KMS-11 (cell line): ENCODE results near the gene RPL19.

Source experiments
- H2AFZ ChIP-seq: fragments of 200-600 bp; sonication (generic); 2 replicates; pipeline ENCODE4 v1.6.1; 2016; ENCODE audit warnings: antibody characterized with exemption, mixed run types, low read depth
- H3K27ac ChIP-seq: fragments of 200-600 bp; sonication (generic); 2 replicates; pipeline ENCODE4 v1.6.1; 2016; ENCODE audit warnings: mild to moderate bottlenecking, mixed run types
- H3K27me3 ChIP-seq: fragments of 200-600 bp; sonication (generic); 2 replicates; pipeline ENCODE4 v1.6.1; 2017; ENCODE audit warnings: mild to moderate bottlenecking, low read depth, mixed run types, moderate library complexity; ENCODE audit not compliant: insufficient read depth
- H3K36me3 ChIP-seq: fragments of 200-600 bp; sonication (generic); 2 replicates; pipeline ENCODE4 v1.6.1; 2017; ENCODE audit warnings: mild to moderate bottlenecking, mixed run types; ENCODE audit not compliant: insufficient read depth
- H3K4me1 ChIP-seq: fragments of 200-600 bp; sonication (generic); 2 replicates; pipeline ENCODE4 v1.6.1; 2016; ENCODE audit warnings: mild to moderate bottlenecking, low read depth, mixed run types; ENCODE audit not compliant: poor library complexity, severe bottlenecking
- H3K4me2 ChIP-seq: fragments of 200-600 bp; sonication (generic); 2 replicates; pipeline ENCODE4 v1.7.0; 2016; ENCODE audit warnings: mild to moderate bottlenecking, mixed run types
- H3K4me3 ChIP-seq: fragments of 200-600 bp; sonication (generic); IDR thresholded peaks from 2 replicates; pipeline ENCODE4 v1.6.1; 2017; ENCODE audit warnings: low read depth, low read length, mixed read lengths; ENCODE audit not compliant: insufficient read depth
- H3K79me2 ChIP-seq: fragments of 200-600 bp; sonication (generic); 2 replicates; pipeline ENCODE4 v1.6.1; 2016; ENCODE audit warnings: low read depth, mixed run types; ENCODE audit not compliant: insufficient read depth
- H3K9ac ChIP-seq: fragments of 200-600 bp; sonication (generic); 2 replicates; pipeline ENCODE4 v1.6.1; 2016; ENCODE audit warnings: mild to moderate bottlenecking, mixed run types
- H4K20me1 ChIP-seq: fragments of 200-600 bp; sonication (generic); 2 replicates; pipeline ENCODE4 v1.6.1; 2016; ENCODE audit warnings: mild to moderate bottlenecking, mixed run types; ENCODE audit not compliant: insufficient read depth
- TF ChIP-seq, protein P1 (sequence below): fragments of 200-600 bp; sonication (generic); conservative IDR thresholded peaks from 2 replicates; pipeline ENCODE4 v1.6.1; 2017; ENCODE audit warnings: low read depth, mild to moderate bottlenecking, antibody characterized with exemption, low read length, moderate library complexity, mixed read lengths

RPL19 gene

DNA sequence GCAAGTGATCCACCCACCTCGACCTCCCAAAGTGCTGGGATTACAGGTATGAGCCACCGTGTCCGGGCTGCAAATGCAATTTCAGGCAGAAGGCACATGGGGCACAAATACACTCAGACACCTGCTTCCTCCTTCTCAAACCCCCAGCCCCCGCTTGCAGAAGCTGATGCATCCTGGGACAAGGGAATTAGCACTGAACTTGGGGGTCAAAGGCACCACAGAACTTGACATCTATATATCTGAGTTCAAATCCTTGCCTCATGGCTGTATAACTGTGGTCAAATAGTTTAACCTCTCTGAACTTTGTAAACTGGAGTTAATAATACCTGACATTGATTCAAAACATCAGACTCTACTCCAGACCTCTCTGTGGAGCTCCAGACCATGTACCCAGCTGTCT, 30.0 kb upstream of the RPL19 start:
- no peaks in the 10 kb centered on the region for H3K79me2 ChIP-seq
- H3K4me2 ChIP-seq, result no peak overlapping the region
- no peak overlapping the region for H2AFZ ChIP-seq
- H3K36me3 ChIP-seq, result no peaks in the 10 kb centered on the region
- TF ChIP-seq, protein P1, sequence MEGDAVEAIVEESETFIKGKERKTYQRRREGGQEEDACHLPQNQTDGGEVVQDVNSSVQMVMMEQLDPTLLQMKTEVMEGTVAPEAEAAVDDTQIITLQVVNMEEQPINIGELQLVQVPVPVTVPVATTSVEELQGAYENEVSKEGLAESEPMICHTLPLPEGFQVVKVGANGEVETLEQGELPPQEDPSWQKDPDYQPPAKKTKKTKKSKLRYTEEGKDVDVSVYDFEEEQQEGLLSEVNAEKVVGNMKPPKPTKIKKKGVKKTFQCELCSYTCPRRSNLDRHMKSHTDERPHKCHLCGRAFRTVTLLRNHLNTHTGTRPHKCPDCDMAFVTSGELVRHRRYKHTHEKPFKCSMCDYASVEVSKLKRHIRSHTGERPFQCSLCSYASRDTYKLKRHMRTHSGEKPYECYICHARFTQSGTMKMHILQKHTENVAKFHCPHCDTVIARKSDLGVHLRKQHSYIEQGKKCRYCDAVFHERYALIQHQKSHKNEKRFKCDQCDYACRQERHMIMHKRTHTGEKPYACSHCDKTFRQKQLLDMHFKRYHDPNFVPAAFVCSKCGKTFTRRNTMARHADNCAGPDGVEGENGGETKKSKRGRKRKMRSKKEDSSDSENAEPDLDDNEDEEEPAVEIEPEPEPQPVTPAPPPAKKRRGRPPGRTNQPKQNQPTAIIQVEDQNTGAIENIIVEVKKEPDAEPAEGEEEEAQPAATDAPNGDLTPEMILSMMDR, result no peak
- H3K9ac ChIP-seq, result no peak overlapping the region
- H4K20me1 ChIP-seq, result no peaks in the 10 kb centered on the region
- H3K27ac ChIP-seq, result no peak overlapping the region
- no peaks in the 10 kb centered on the region for H3K27me3 ChIP-seq
- H3K4me1 ChIP-seq, result peaks cover 24% of the 10 kb centered on the region
- H3K4me3 ChIP-seq, result no peak overlapping the region

DNA sequence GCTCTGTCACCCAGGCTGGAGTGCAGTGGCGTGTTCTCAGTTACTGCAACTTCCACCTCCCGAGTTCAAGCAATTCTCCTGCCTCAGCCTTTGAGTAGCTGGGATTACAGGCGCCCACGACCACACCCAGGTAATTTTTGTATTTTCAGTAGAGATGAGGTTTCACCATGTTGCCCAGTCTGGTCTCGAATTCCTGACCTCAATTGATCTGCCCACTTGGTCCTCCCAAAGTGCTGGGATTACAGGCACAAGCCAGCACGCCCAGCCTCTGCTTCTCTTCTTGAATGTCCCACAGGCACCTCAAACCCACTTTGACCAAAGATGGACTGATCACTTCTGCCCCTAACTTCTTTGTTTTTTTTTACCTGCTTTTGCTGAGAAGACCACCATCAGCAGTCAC, 29.5 kb upstream of the RPL19 start:
- Histone ChIP-seq H4K20me1 (no peaks in the 10 kb centered on the region), H3K4me3 (no peak overlapping the region), H3K27ac (no peak overlapping the region), H2AFZ (no peak overlapping the region), H3K79me2 (no peaks in the 10 kb centered on the region), H3K36me3 (no peaks in the 10 kb centered on the region), H3K27me3 (no peaks in the 10 kb centered on the region), H3K4me2 (no peak overlapping the region), H3K9ac (no peak overlapping the region), H3K4me1 (peaks cover 24% of the 10 kb centered on the region)
- TF ChIP-seq, protein P1, result no peak

DNA sequence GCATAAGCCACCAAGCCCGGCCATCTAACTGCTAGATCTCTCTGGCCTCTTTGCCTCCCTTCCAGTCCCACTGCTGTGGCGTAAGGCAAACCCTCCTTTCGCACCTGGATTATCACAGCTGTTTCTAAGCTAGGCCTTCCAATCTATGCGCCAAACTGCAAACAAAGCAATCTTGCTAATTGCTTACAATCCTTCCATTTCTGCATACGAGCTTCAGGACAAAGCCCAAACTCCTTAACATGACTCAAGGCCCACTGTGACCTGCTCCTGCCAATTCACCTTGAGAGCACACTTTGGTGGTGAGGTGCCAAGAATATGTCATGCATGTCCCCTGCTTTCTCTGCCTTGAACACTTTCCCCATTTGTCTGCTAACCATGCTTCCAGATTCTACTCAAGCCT, 28.1 kb upstream of the RPL19 start:
- Histone ChIP-seq H3K9ac (no peak overlapping the region), H2AFZ (no peak overlapping the region)

DNA sequence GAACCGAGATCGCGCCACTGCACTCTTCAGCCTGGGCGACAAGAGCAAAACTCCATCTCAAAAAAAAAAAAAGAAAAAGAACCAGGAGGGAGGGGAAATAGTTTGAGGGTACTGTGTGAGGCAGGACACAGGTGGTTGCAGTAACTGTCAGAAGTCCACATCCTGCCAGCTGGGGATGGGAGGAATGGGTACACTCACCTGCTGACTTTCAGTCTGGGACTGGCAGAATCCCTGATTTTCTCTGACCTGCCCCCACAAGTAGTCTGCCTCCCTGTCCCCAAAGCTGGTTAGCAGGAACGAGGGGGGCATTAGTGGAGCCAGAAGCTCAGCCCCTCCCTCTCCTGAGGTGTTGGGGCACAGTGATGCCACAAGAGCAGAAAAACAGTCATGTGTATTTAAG, 27.0 kb upstream of the RPL19 start:
- Histone ChIP-seq H3K36me3 (no peaks in the 10 kb centered on the region), H3K4me1 (peaks cover 12% of the 10 kb centered on the region), H3K4me3 (no peak overlapping the region), H3K27me3 (no peaks in the 10 kb centered on the region), H2AFZ (no peak overlapping the region), H4K20me1 (no peaks in the 10 kb centered on the region), H3K9ac (no peak overlapping the region), H3K79me2 (no peaks in the 10 kb centered on the region), H3K4me2 (no peak overlapping the region), H3K27ac (no peak overlapping the region)
- TF ChIP-seq, protein P1, result no peak

More for the DNA sequence above, 28.1 kb upstream of the RPL19 start:
- Histone ChIP-seq H3K27me3 (no peaks in the 10 kb centered on the region), H3K4me3 (no peak overlapping the region), H4K20me1 (no peaks in the 10 kb centered on the region), H3K36me3 (no peaks in the 10 kb centered on the region), H3K27ac (no peak overlapping the region), H3K79me2 (no peaks in the 10 kb centered on the region), H3K4me1 (peaks cover 24% of the 10 kb centered on the region), H3K4me2 (no peak overlapping the region)
- TF ChIP-seq, protein P1, result no peak
